Esophagus squamous epithelium (tissue), 5 donors: Measurements from ENCODE around the gene RGR. TPM values are rescaled to one million over a fixed set of nuclear protein-coding genes. Genes with fewer than 3 reads are reported as not detected.

Experiments
- DNase-seq: peaks from one replicate; lab custom pipeline; 2025; lab: John Stamatoyannopoulos, UW
- H3K27ac ChIP-seq, 4 donors: fragments of 200-600 bp; sonication (generic); one replicate each; pipeline ENCODE4 v1.5.1; 2016 to 2019; ENCODE audit warnings: mild to moderate bottlenecking in 1 of 4
- H3K27me3 ChIP-seq, 4 donors: fragments of 200-600 bp; sonication (generic); 1 replicate in 3 of 4; 2 replicates in 1 of 4; pipeline versions ENCODE4 v1.5.1 to v1.6.0; 2017 to 2021; ENCODE audit warnings: antibody characterized with exemption in 1 of 4
- H3K36me3 ChIP-seq, 3 donors: fragments of 200-600 bp; sonication (generic); one replicate each; pipeline ENCODE4 v1.5.1; 2016 to 2019
- H3K4me1 ChIP-seq, 3 donors: fragments of 200-600 bp; sonication (generic); one replicate each; pipeline ENCODE4 v1.5.1; 2017 to 2019
- H3K4me3 ChIP-seq, 4 donors: fragments of 200-600 bp; sonication (generic); 1 replicate in 3 of 4; 2 replicates in 1 of 4; pipeline ENCODE4 v1.5.1; 2016 to 2019; ENCODE audit warnings: mild to moderate bottlenecking in 2 of 4, moderate library complexity in 1 of 4
- H3K9me3 ChIP-seq, 3 donors: fragments of 200-600 bp; sonication (generic); one replicate each; pipeline ENCODE4 v1.5.1; 2016 to 2019
- CTCF ChIP-seq, 6 experiments: fragments of 450-650 bp in 4 of 6; fragments of 200-600 bp in 2 of 6; sonication (generic) in 2 of 6; IDR thresholded peaks; one replicate each; pipeline ENCODE4 v1.5.1; 2016 to 2019; ENCODE audit warnings: antibody characterized with exemption in 6 of 6, mild to moderate bottlenecking in 4 of 6, moderate library complexity in 4 of 6
- POLR2A ChIP-seq, 4 donors: fragments of 450-650 bp; IDR thresholded peaks; one replicate each; pipeline ENCODE4 v1.6.1; 2017; ENCODE audit warnings: antibody characterized with exemption in 4 of 4, mild to moderate bottlenecking in 4 of 4, moderate library complexity in 3 of 4
- WGBS, 2 donors: methylation state at CpG; one replicate each; pipeline ENCODE4 v1.1.5; 2018; 5-methylcytosine and 5-hydroxymethylcytosine counted together
- intact Hi-C: fragments of 100-400 bp; cut with DNase I; formaldehyde crosslinking; loops from one replicate; pipeline ENCODE4 v1.15.0; 2022
- total RNA-seq, 4 donors: library from RNA; depleted of rRNA; stranded (reverse); fragments of >200 nt; gene quantifications; one replicate each; pipeline ENCODE4 v1.1.0, GENCODE V29; 2016
- donor health status: DM: yes; HTN: yes; CAD: no.

RGR gene
- total RNA-seq, 4 donors from 2014 or later: 0.09 to 0.57 TPM; not detected in 2

- TF ChIP-seq POLR2A (IDR thresholded peaks at IDR 0.05) (no peak), CTCF (IDR thresholded peaks at IDR 0.05) (no peak)
- peaks cover 0 to 20% (median 0%) of the 10 kb centered on the region in 4 donors for H3K27me3 ChIP-seq
- WGBS, 2 donors: 63 to 74% methylated on average over 4 of the region's 4 CpGs
- H3K4me3 ChIP-seq: no peak overlapping the region
- H3K27ac ChIP-seq: no peak overlapping the region
- intact Hi-C loops: no loop called here
- H3K9me3 ChIP-seq: no peaks in the 10 kb centered on the region
- no peaks in the 10 kb centered on the region for H3K36me3 ChIP-seq
- DNase-seq: no peak
- no peaks in the 10 kb centered on the region for H3K4me1 ChIP-seq
Observed at GRCh38 chr10:84227810-84228209, 17.0 kb upstream of the RGR start.

- Histone ChIP-seq H3K27ac (peak overlapping the region in 1 of 4 donors; percentile 8), H3K4me1 (no peaks in the 10 kb centered on the region), H3K36me3 (no peaks in the 10 kb centered on the region), H3K9me3 (no peaks in the 10 kb centered on the region), H3K4me3 (no peak overlapping the region), H3K27me3 (peaks cover 0 to 7% (median 0%) of the 10 kb centered on the region in 4 donors)
- TF ChIP-seq CTCF (IDR thresholded peaks at IDR 0.05) (no peak), POLR2A (IDR thresholded peaks at IDR 0.05) (no peak)
- DNase-seq: no peak
- 55 to 79% methylated on average over 1 of the region's 1 CpG for WGBS, 2 donors
- intact Hi-C loops: no loop called here
Observed at GRCh38 chr10:84230359-84230758, 14.5 kb upstream of the RGR start.

- H3K27ac ChIP-seq: no peak overlapping the region
- intact Hi-C loops: no loop called here
- H3K4me1 ChIP-seq: no peaks in the 10 kb centered on the region
- H3K36me3 ChIP-seq: no peaks in the 10 kb centered on the region
- H3K9me3 ChIP-seq: no peaks in the 10 kb centered on the region
- DNase-seq: no peak
- peaks cover 0 to 25% (median 0%) of the 10 kb centered on the region in 4 donors for H3K27me3 ChIP-seq
- TF ChIP-seq CTCF (IDR thresholded peaks at IDR 0.05) (no peak), POLR2A (IDR thresholded peaks at IDR 0.05) (no peak)
- WGBS, 2 donors: 76 to 79% methylated on average over 4 to 5 of the region's 10 CpGs
- H3K4me3 ChIP-seq: no peak overlapping the region
Observed at GRCh38 chr10:84232376-84232775, 12.5 kb upstream of the RGR start.

GRCh38 chr10:84233940-84234339 lies 10.9 kb upstream of the RGR start:
- 89 to 100% methylated on average over 1 to 3 of the region's 4 CpGs for WGBS, 2 donors

GRCh38 chr10:84234479-84234878 lies 10.4 kb upstream of the RGR start:
- no peak for TF ChIP-seq POLR2A (IDR thresholded peaks at IDR 0.05)
- no peak for TF ChIP-seq CTCF (IDR thresholded peaks at IDR 0.05)
- Histone ChIP-seq H3K4me1 (no peaks in the 10 kb centered on the region), H3K27me3 (peaks cover 0 to 42% (median 0%) of the 10 kb centered on the region in 4 donors), H3K4me3 (no peak overlapping the region), H3K27ac (no peak overlapping the region), H3K9me3 (no peaks in the 10 kb centered on the region), H3K36me3 (no peaks in the 10 kb centered on the region)
- intact Hi-C loops: no loop called here
- DNase-seq: no peak
- WGBS, 2 donors: 76 to 77% methylated on average over 4 of the region's 4 CpGs

More at GRCh38 chr10:84233940-84234339, 10.9 kb upstream of the RGR start:
- Histone ChIP-seq H3K36me3 (no peaks in the 10 kb centered on the region), H3K4me1 (no peaks in the 10 kb centered on the region), H3K4me3 (no peak overlapping the region), H3K9me3 (no peaks in the 10 kb centered on the region), H3K27me3 (peaks cover 0 to 38% (median 0%) of the 10 kb centered on the region in 4 donors), H3K27ac (no peak overlapping the region)
- no peak for TF ChIP-seq CTCF (IDR thresholded peaks at IDR 0.05)
- no peak for TF ChIP-seq POLR2A (IDR thresholded peaks at IDR 0.05)
- DNase-seq: no peak
- intact Hi-C loops: no loop called here
